Endothelial cell (in vitro differentiated cells): ENCODE results near the gene SLC16A13. TPM values are rescaled to one million over a fixed set of nuclear protein-coding genes. Genes with fewer than 3 reads are reported as not detected.

ENCODE experiments used
- DNase-seq: peaks from one replicate; pipeline ENCODE4 v3.0.0; 2021; ENCODE audit warnings: low spot score
- H3K27ac Mint-ChIP-seq: one replicate; pipeline ENCODE4 v1.8.0; 2021; ENCODE audit warnings: mixed read lengths, inconsistent platforms; ENCODE audit not compliant: unreplicated experiment
- H3K27me3 Mint-ChIP-seq: one replicate; pipeline ENCODE4 v1.8.0; 2021; ENCODE audit warnings: mild to moderate bottlenecking, moderate library complexity, mixed read lengths, inconsistent platforms; ENCODE audit not compliant: unreplicated experiment
- H3K36me3 Mint-ChIP-seq: one replicate; pipeline ENCODE4 v1.8.0; 2021; ENCODE audit warnings: mild to moderate bottlenecking, low read depth, mixed read lengths, inconsistent platforms; ENCODE audit not compliant: unreplicated experiment
- H3K4me1 Mint-ChIP-seq: one replicate; pipeline ENCODE4 v1.8.0; 2021; ENCODE audit warnings: mild to moderate bottlenecking, mixed read lengths, inconsistent platforms; ENCODE audit not compliant: unreplicated experiment
- H3K4me3 Mint-ChIP-seq: one replicate; pipeline ENCODE4 v1.8.0; 2021; ENCODE audit warnings: mild to moderate bottlenecking, mixed read lengths, inconsistent platforms; ENCODE audit not compliant: unreplicated experiment
- H3K9me3 Mint-ChIP-seq: one replicate; pipeline ENCODE4 v1.8.0; 2021; ENCODE audit warnings: mixed read lengths, inconsistent platforms; ENCODE audit not compliant: unreplicated experiment
- CTCF ChIP-seq: fragments of 200-600 bp; sonication (generic); IDR thresholded peaks from one replicate; pipeline ENCODE4 v1.5.0; 2021; ENCODE audit warnings: antibody characterized with exemption; ENCODE audit not compliant: unreplicated experiment
- total RNA-seq: library from RNA; stranded (reverse); fragmentation: NEBNext Ultra II Directional; extraction: Animal tissue kit (Norgen Biotek cat#: 25700); gene quantifications from one replicate; pipeline ENCODE4 v1.2.1, GENCODE V29; 2021; ENCODE audit not compliant: unreplicated experiment

Gene SLC16A13
- total RNA-seq, 1 donor from 2014 or later, result 25.8 TPM

- no peak for TF ChIP-seq CTCF
- H3K27ac Mint-ChIP-seq, result peak overlapping the region; percentile 54
- peaks cover 25% of the 10 kb centered on the region for H3K27me3 Mint-ChIP-seq
- no peaks in the 10 kb centered on the region for H3K9me3 Mint-ChIP-seq
- H3K36me3 Mint-ChIP-seq, result peaks cover 14% of the 10 kb centered on the region
- peak overlapping the region; percentile 73 for H3K4me3 Mint-ChIP-seq
- no peak for DNase-seq
- H3K4me1 Mint-ChIP-seq, result peaks cover 75% of the 10 kb centered on the region
Observed at GRCh38 chr17:7016886-7017826, 18.7 kb upstream of the SLC16A13 start.

GRCh38 chr17:7017827-7018200 is 18.0 kb upstream of the SLC16A13 start:
- Mint-ChIP-seq H3K4me3 (peak overlapping the region; percentile 73), H3K27ac (peak overlapping the region; percentile 64), H3K36me3 (peaks cover 14% of the 10 kb centered on the region), H3K4me1 (peaks cover 79% of the 10 kb centered on the region), H3K9me3 (no peaks in the 10 kb centered on the region), H3K27me3 (peaks cover 28% of the 10 kb centered on the region)
- no peak for DNase-seq
- no peak for TF ChIP-seq CTCF

GRCh38 chr17:7018331-7018964 is 17.4 kb upstream of the SLC16A13 start:
- peaks cover 29% of the 10 kb centered on the region for H3K27me3 Mint-ChIP-seq
- H3K27ac Mint-ChIP-seq, result peak overlapping the region; percentile 89
- H3K36me3 Mint-ChIP-seq, result peaks cover 17% of the 10 kb centered on the region
- no peaks in the 10 kb centered on the region for H3K9me3 Mint-ChIP-seq
- TF ChIP-seq CTCF, result no peak
- peak overlapping the region; percentile 83 for H3K4me3 Mint-ChIP-seq
- no peak for DNase-seq
- H3K4me1 Mint-ChIP-seq, result peaks cover 82% of the 10 kb centered on the region

- no peak for TF ChIP-seq CTCF
- Mint-ChIP-seq H3K4me3 (peak overlapping the region; percentile 83), H3K4me1 (peaks cover 80% of the 10 kb centered on the region), H3K27ac (peak overlapping the region; percentile 89), H3K9me3 (no peaks in the 10 kb centered on the region), H3K36me3 (peaks cover 22% of the 10 kb centered on the region), H3K27me3 (peaks cover 27% of the 10 kb centered on the region)
- no peak for DNase-seq
Observed at GRCh38 chr17:7019367-7019766, 16.4 kb upstream of the SLC16A13 start.
